ENCODE data around the gene SAMD3.
"Not testable (repeated sequence)": the region's sequence is repeated elsewhere in the genome, so short reads cannot be mapped to it uniquely, and the experiment has no call there.

Gene SAMD3

DNA sequence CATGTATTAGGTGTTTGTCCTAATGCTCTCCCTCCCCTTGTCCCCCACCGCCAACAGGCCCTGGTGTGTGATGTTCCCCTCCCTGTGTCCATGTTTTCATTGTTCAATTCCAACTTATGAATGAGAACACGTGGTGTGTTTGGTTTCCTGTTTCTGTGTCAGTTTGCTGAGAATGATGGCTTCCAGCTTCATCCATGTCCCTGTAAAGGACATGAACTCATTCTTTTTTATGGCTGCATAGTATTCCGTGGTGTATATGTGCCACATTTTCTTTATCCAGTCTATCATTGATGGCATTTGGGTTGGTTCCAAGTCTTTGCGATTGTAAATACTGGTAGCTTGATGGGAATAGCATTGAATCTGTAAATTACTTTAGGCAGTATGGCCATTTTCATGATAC is 52.6 kb downstream of the SAMD3 start:
- DNase-seq, result not testable (repeated sequence)

DNA sequence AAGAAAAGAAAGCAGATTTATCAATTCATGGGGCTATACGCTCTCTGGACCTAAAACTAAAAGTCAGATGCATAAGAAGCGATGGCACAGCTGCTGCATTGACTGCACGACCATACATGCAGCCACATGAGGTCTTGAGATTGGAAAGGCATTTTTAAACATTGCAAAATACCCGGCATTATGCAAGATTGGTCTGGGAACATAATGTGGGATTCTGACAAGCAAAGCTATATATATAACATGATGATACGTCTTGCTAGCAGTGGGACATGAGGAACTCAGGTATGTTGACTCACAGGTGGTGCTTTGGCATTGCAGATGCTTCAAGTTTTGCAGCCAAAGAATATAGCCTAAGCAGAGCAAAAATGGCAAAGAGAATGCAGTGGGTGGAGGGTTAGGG is 55.1 kb downstream of the SAMD3 start:
- DNase-seq, result no peak

GRCh38 chr6:130164251-130164650 is 58.5 kb downstream of the SAMD3 start:
- no peak for DNase-seq

- DNase-seq, result no peak
These were observed 59.5 kb downstream of the SAMD3 start for GRCh38 chr6:130163266-130163665.

GRCh38 chr6:130162421-130162820 is 60.3 kb downstream of the SAMD3 start:
- DNase-seq, result no peak

DNA sequence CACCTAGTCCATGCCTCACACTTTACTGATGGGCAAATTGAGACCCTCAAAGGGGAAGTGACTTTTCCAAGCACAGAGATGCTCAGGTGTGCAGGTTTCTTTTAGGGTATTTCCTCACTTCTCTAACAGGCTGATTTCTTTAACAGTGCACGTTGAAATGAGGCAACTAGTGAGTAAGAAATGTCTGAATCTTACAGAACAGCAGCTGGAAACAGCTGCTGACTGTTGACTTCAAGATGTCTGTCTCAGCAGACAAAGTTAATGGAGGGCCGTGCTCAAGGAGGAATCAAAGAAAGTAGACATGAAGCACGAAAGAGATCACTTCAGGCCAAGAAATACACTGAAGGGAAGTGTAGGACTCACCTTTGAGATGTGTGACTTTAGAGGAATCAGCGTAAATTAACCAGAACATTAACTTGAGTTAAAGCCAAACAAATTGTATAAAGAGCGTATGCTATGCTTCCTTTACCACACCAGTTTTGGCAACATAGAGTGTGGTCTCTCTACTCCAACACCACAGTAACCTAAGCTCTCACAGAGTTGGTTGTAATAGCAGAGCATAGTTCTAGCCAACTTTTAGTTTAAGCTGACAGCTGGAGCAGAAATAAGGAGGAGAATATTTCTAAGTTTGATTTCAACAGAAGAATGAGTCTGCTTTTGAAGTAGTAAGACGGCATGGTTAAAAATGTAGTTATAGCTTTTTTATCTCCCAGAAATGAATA is 60.9 kb downstream of the SAMD3 start:
- DNase-seq, result no peak

GRCh38 chr6:130159956-130160355 is 62.8 kb downstream of the SAMD3 start:
- DNase-seq, result no peak

GRCh38 chr6:130158548-130158947 is 64.2 kb downstream of the SAMD3 start:
- DNase-seq, result no peak

GRCh38 chr6:130158056-130158455 is 64.7 kb downstream of the SAMD3 start:
- no peak for DNase-seq

DNA sequence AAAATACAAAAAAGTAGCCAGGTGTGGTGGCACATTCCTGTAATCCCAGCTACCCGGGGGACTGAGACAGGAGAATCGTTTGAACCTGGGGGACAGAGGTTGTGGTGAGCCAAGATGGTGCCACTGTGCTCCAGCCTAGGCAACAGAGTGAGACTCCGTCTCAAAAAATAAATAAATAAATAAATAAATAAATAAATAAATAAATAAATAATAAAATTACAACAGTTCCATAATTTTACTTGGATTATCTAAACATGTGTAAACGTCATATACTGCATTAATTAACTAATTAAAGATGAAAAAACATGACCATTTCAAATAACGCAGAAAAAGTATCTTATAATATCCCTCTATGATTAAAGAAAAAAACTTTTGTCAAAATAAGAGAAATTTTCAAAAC is 65.8 kb downstream of the SAMD3 start:
- no peak for DNase-seq

DNA sequence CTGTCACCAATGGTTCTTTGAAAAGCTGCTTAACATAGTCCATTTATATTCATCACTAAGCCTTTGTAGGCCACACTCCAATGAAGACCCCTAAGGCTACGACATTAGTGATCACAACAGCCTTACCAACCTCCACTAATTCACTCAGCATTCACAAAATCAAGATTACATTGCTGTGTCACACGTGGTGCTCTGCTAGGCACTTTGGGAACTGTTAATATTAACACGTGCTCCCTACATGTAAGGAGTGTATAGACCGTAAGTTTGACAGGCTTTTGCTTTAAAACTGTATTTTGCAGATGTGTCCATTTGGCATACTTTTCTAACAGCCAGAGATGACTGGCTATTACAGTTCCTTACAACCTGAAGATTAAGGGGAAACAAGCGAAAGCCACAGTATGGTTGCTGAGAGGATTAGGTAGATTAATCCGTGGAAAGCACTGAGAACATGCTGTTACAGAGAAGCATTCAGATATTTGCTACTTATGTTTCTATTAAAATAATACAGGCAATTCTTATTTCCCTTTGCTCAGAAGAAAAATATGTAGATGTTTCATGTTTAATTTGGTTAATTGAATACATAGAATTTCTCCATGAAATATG is 69.7 kb downstream of the SAMD3 start:
- DNase-seq, result no peak

GRCh38 chr6:130150906-130151305 is 71.8 kb downstream of the SAMD3 start:
- DNase-seq, result no peak

GRCh38 chr6:130149016-130149415 is 73.7 kb downstream of the SAMD3 start:
- not testable (repeated sequence) for DNase-seq

- no peak for DNase-seq
These were observed 74.6 kb downstream of the SAMD3 start for GRCh38 chr6:130148181-130148580.

GRCh38 chr6:130147111-130147510 is 75.6 kb downstream of the SAMD3 start:
- DNase-seq, result no peak

DNA sequence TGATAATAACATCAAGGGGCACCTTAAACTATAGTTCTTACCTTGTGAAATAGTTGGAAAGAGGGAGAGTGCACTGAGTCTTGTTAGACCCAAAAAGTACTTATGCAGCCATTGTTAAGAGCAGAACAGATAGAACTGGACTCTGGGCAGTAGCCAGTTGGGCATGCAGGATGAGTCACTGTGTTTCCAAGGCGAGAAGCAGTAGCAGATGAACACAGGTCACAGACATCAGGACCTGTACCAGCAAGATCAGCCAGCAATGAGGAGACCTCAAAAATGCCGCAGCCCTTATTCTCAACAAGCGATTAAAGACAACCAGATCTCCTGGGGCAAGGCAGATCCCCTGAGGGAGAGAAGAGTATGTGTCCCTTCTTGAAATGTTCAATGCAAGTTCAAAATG is 79.0 kb downstream of the SAMD3 start:
- no peak for DNase-seq

- DNase-seq, result no peak
These were observed 82.7 kb downstream of the SAMD3 start for GRCh38 chr6:130140084-130140483.

- DNase-seq, result no peak
These were observed 83.9 kb downstream of the SAMD3 start for GRCh38 chr6:130138909-130139242.

GRCh38 chr6:130138116-130138908 is 84.4 kb downstream of the SAMD3 start:
- DNase-seq, result no peak

DNA sequence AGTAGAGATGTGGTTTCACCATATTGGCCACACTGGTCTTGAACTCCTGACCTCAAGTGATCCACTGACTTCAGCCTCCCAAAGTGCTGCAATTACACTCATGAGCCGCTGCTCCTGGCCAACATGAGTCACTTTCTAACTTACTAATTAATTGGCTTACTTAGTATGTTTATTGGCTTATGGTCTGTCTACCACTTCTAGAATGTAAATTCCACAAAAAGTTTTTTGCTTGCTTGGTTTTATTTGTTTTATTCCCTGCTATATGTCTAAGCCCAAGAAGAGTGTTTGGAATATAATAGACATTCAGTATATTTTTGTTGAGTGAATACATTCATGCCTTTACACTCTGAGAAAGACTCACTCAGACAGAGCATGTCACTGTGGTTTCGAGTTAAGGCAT is 86.0 kb downstream of the SAMD3 start:
- DNase-seq, result no peak

DNA sequence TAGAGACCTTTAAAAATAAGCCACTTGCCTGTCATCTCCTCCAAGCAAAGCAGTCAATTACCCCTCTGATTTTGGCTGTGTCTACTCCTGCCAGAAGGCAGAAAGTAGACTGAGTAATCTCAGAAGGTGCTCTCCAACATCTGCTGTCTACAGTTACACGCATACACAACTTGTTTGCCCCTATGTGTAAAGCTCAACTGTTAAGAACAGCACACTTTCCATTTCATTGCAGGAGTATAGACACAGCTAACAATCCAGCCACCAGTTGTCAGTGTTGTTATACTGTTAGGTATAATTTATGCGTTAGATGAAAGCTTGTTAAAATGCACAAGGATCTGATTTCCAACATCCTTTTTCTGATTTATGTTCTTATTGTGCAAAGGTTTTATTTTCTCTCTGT is 88.2 kb downstream of the SAMD3 start:
- DNase-seq, result no peak

DNA sequence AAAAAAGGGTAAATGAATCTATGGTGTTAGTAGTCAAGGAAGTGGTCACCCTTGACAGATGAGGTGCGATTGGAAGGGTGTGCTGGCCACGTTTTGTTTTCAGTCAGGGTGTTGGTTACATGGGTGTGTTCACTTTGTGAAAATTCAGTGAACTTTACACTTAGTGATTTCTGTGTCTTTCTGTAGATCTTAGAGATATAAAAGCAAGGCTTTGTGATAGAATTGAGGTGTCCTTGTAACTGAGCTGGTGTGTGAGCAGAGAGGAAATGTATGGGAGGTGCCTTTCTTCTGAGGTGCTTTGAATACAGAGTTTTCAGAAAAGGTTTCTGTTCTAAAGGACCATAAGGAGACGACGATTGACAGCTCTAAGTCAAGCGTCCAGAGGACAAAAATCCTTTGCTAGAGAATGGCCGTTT is 90.5 kb downstream of the SAMD3 start:
- no peak for DNase-seq

- no peak for DNase-seq
These were observed 92.9 kb downstream of the SAMD3 start for GRCh38 chr6:130129762-130130246.

DNA sequence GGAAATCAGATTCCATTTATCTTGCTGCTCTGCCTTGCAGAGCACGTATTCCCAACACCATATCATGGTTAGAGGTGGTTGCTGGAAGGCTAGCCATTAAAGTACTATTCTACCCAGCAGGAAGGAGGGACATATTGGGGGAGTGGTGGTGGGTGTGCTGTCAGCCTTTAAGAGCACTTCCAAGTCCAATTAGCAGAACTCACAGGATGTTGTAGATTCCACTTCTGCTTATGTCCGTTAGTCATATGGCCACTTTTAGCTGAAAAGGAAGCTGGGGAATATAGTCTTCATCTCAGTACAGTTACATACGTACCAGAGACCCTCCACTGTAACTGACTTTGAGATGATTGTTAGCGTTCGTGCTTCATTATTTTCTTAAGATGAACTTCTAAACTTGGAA is 94.4 kb downstream of the SAMD3 start:
- no peak for DNase-seq
